ENCODE data around the gene GFER. TPM values are rescaled to one million over a fixed set of nuclear protein-coding genes. Genes with fewer than 3 reads are reported as not detected.

The GFER gene
- polyA plus RNA-seq, 1 donor, result 20.2 TPM

DNA sequence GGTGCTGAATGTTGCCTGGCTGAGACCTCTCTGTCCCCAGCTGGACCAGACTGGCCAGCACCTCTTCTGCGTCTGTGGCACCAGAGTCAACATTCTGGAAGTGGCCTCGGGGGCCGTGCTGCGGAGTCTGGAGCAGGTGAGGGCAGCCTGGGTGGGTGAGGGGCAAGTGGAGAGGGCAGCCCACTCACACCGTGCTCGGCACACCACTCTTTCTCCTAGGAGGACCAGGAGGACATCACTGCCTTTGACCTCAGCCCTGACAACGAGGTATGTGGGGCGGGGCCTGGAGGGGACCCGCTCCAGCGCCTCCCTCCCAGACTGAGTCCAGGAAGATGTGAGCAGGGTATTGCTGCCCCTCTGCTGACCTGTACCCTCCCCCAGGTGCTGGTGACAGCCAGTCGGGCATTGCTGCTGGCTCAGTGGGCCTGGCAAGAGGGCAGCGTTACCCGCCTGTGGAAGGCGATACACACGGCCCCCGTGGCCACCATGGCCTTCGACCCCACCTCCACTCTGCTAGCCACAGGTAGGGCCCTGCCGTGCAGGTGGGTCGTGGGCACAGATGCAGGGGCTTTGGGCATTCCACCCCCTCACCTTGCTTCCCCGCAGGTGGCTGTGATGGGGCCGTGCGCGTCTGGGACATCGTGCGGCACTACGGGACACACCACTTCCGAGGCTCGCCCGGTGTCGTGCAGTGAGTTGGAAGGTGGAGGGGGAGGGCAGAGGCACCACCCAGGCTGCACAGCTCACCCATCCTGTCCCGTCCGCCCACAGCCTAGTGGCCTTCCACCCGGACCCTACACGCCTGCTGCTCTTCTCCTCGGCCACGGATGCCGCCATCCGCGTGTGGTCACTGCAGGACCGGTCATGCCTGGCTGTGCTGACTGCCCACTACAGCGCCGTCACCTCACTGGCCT is 9.6 kb upstream of the GFER start:
- DNase-seq, result no peak

DNA sequence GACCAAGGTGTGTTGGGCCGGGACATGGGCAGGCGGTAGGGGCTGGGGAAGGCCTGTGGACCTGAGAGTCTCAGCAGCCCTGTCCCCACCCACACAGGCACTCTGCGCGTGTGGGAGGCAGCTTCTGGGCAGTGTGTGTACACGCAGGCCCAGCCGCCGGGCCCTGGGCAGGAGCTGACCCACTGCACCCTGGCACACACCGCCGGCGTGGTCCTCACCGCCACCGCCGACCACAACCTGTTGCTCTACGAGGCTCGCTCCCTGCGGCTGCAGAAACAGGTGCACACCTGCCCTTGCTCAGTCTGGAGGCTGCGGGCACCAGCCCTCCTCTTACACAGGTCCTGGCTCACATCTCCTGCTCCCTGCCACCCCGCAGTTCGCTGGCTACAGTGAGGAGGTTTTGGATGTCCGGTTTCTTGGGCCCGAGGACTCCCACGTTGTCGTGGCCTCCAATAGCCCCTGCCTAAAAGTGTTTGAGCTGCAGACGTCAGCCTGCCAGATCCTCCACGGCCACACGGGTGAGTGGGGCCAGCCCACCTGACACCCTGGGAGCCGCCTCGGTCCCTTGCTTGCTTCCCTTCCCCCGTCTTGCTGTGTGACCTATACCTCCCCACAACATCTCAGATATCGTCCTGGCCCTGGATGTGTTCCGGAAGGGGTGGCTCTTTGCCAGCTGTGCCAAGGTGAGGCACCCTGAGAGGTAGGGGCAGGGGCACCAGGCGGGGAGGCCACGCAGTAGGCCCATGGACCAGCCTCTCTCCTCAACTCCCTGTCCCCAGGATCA is 8.4 kb upstream of the GFER start:
- no peak for DNase-seq

DNA sequence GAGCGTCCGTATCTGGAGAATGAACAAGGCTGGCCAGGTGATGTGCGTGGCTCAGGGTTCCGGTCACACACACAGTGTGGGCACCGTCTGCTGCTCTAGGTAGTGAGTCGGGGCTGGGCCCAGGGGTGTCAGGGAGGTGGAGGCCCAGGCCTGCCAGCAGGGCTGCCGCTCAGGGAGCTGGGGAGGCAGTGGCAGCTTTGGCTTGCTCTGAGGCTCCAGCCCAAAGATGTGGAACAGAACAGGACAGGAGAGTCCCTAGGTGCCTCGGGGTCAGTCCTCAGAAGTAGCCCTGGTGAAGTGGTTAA is 7.8 kb upstream of the GFER start:
- no peak for DNase-seq

DNA sequence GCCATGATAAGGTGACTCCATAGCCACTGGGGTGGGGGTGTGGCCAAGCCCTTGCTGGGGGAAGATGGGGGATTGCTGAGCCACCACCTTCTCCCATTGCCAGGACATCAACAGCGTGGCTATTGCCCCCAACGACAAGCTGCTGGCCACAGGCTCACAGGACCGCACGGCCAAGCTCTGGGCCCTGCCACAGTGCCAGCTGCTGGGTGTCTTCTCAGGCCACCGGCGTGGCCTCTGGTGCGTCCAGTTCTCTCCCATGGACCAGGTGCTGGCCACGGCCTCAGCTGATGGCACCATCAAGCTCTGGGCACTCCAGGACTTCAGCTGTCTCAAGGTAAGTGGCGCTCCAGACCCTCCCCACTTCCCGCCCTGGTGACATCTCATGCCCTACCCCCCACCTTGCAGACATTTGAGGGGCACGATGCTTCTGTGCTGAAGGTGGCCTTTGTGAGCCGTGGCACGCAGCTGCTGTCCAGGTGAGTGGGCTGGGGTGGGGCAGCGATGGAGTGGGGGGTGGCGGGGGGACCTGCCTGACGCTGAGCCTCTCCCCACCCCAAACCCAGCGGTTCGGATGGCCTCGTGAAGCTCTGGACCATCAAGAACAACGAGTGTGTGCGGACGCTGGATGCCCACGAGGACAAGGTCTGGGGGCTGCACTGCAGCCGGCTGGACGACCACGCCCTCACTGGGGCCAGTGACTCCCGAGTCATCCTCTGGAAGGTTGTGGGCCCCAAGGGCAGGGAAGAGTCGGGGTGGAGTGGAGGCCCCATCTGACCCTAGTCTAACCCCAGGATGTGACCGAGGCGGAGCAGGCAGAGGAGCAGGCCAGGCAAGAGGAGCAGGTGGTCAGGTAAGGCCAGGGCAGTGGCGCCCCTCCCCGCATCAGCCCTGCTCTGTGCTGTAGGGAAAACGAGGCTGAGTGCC is 6.8 kb upstream of the GFER start:
- no peak for DNase-seq

DNA sequence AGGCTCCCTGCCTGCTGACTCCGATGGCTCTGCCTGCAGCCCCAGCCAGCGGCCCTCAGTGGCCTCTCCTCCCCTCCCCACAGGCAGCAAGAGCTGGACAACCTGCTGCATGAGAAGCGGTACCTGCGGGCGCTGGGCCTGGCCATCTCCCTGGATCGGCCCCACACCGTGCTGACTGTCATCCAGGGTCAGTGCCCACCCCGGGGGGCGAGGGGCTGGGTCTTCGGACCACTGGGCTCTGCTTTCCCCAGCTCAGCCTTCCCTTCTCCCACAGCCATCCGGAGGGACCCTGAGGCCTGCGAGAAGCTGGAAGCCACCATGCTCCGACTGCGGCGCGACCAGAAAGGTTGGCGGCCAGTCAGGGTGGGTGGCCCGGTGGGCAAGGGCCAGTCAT is 6.1 kb upstream of the GFER start:
- DNase-seq, result no peak

DNA sequence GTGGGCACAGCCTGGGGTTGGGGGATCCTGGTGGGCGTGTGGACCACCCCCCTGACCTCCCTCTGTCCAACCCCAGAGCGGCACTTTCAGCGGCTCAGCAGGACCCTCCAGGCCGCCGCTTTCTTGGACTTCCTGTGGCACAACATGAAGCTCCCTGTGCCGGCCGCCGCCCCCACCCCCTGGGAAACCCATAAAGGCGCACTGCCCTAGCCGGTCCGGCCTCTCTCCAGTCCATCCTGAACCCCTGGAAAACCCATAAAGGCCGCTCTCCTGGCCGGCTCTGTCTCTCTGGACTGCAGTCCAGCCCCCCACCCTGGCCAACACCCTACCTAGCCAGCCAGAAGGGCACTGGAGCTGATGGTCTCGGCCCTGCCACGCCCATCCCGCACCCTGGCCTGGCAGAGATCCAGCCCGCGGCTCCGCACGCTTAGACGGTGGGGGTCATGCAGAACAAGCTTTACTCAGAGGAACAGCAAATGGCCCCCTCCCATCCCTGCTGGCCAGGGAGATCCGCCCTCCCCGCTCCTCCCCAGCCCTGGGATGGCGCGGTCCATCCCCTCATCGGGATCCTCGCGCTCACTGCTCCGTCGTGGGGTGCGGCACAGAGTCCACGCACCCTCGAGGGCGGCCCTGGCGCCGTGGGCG is 5.4 kb upstream of the GFER start:
- DNase-seq, result no peak

DNA sequence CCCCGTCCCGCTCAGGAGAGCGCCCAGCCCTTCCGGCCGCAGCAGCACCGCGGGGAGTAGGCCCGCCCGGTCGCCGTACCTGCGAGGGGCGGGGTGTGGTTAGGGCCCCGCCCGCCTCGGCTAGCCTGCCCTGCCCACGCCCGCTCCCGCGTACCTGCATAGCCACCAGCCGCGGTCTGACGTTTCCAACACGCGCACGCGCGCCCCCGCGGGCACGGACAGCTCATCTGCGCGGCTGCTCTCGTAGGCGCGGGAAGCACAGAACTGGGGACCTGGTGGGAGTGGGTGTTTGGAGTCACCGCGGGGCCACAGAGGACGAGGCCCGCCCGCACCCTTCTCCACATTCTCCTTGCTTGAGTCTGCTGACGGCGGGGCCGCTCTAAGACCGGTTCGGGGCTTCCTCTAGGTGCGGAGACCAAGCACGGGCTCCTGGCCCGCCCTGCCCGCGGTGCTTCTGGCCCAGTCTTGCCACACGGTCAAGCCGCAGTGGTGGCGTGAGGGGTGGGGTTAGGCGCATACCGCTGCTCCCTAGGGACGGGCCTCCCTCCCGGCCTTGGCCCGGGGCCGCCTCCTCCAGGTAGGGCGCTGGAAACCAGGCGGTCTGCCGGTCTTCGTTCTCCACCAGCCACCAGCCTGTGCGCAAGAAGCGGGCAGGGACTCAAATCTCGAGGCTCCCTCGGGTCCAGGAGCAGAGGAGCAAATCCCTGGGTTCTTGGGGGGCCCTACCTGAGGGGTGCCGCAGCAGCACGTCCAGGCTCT is 4.5 kb upstream of the GFER start:
- DNase-seq, result no peak

DNA sequence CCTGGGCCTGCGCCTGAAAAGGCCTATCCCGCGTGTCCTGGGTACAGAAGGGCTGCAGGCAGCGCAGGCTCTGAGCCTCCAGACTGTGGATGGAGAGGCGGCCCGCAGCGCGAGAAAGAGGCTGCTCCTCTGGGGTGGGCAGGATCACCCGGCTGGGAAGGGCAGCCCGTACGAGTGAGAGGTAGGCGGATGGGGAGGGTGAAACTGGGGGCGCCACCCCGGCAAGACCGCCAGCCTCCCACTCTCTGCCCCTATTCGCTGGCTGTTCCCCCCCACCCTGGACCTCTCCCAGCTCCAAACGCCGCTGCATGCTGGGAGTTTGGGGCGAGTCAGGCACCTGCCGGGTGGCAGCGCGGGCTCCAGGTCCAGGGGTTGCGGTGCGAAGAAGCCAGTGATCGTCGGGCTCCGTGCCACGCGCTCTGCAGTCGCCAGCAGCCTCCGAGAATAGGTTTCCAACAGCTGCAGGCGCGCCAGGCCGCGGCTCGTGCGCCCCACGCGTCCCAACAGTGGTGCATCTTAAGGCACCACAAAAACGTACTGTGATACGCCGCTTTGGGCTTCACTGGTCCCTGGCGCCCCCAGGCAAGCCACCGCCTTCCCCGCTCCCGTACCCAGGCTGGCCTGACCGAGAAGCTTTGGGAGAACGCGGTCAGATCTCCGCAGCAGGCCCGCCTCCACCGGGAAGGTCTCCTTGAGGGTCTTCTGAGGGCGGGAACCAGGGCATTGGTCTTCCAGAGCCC is 3.8 kb upstream of the GFER start:
- DNase-seq, result no peak

DNA sequence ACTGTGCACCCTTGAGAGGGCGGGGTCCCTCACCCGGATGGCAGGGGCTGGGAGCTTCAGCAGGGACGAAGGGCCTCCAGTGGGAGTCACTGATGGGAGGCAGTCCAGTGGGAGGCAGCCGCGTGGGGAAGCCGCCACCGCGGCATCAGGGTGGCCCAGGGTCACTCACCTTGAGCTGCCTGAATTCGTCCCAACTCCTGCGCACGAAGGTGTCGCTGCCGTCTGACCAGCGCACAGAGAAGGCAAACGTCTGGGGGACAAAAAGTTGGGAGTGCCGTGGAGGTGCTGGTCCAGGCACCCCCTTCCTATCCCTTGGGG is 3.3 kb upstream of the GFER start:
- no peak for DNase-seq

DNA sequence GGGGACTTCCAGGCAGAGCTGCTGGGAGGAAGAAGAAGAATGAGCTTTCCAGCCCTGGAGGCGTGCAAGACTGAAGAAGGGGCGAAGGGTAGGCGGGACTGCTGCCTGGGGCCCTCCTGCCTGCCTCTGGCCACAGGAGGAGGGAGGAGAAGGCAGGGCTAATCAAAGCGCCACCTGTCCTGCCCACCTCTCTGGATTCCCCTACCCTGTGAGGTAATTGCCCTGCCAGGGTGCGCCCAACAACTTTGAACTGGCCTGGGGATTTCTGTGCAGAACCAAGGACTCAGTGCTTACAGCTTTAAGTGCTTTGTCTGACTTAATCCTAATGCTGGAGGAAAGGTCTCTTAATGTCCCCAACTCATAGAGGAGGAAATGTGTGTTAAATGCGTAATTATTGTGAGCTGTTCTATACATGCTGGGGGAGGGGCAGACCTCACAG is 2.6 kb upstream of the GFER start, which contains the start of gene NOXO1:
Gene NOXO1 (minus strand): TSS at position 72 of the 439 bp plus-strand sequence. CDS start 290 bp downstream, outside the sequence.
- DNase-seq, result no peak

DNA sequence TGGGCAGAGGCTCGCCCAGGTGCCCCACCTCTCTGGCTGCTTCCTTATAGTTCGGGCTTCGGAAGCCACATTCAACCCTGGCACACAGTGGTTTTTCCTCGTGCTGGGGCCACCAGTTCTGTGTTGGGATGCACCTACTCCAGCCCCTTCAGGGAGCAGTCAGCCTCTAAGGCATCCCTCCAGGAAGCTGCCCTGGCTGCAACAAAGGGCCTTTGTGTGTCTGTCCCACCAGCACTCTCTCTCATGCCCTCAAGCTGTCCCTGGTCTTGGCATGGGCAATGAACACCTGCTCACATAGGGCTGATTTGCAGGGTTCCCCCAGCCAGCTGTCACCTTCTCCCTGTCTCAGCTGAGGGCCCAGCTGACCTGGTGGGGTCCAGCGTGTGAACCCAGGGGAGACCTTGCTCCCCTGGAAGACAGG is 2.0 kb upstream of the GFER start:
- DNase-seq, result no peak

DNA sequence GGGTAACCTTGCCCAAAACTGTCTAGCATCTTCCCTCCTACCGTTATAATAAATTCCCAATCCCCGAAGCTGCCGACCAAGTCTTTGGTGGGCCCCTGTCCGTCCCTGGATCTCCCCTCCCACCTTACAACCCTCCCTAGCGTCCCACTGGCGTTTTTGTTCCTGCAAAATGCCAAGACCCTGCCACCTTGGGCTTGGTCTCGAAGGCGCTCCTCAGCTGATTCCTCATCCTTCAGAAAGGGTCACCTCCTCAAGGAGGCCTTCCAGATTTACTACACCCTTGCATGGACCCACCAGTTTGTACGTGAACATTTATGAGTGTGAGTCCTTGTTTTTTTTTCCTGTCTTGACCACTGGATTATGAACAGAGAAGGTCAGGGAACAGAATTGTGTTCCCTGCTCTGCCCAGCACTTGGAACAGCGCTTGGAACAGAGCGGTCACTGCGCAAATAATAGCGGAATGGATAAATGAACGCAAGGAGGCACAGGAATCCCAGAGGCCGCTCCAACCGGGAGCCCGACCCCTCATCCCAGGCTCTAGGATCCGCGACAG is 926 bp upstream of the GFER start:
- DNase-seq, result no peak

DNA sequence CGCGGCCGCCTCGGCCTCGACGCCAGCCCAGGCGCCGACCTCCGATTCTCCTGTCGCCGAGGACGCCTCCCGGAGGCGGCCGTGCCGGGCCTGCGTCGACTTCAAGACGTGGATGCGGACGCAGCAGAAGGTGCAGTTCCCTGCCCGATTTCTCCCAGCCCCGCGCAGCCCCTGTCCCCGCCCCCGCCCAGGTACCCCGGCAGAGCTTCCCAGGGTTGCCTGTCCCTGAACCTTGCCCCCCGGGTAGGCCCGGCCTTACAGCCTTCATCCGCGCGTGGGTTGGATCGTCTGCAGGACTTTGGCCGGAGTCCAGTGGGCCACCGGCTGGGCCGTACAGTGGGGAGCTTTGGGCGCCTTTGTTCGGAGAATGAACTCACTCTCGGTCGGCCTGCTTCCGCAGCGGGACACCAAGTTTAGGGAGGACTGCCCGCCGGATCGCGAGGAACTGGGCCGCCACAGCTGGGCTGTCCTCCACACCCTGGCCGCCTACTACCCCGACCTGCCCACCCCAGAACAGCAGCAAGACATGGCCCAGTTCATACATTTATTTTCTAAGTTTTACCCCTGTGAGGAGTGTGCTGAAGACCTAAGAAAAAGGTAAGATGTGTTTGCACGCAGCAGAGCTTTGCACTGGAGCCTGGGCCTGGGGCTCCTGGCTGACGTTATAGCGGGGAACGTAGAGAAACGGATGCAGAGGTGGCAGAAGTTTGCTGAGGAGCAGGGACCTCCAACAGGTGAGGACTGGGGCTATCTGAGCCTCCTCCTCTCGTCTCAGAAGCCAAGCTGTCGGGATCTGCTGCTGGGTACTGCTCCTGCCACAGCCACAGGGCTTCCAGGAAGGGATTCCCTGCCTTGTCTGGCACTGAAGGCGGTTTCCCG is 593 bp downstream of the GFER start:
- no peak for DNase-seq

DNA sequence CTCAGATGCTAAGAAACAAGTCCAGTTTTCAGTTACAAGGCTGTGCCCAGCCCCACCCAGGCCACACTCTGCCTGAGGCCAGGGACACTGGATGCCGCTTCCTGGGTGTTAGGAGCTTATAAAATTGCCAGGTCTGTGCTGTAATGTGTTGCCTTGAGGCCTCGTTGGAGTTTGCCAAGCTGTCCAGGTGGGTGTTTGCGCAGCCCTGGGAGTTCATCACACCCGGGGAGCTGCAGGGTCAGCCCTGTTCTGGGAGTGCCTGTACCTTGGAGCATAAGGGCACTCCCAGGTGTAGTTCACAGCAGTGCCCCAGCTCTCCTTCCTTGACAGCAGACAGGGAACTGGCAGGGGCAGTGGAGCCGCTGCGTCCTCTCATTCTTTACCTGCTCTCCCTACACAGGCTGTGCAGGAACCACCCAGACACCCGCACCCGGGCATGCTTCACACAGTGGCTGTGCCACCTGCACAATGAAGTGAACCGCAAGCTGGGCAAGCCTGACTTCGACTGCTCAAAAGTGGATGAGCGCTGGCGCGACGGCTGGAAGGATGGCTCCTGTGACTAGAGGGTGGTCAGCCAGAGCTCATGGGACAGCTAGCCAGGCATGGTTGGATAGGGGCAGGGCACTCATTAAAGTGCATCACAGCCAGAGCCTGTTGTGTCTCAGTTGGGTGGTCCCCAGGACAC is 1.6 kb downstream of the GFER start:
- DNase-seq, result no peak

DNA sequence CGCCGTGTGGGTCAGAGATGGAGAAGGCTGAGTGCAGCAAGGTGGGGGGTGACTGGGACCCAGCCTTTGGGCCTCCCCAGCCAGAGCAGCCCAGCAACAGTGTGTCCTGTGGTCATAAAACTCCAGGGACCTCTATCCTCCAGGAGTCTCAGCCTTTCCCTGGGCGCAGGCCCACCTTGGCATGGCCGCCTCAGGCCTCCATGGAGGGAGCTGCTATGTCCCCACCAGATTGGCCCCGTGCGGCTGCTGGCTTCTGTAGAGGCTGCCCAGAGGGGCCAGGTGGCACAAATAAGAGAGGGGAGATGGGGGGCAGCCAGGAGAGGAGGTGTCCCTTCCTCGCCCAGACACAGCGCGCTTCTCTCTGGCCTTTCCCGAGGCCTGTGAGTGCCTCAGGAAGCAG is 3.2 kb downstream of the GFER start:
- no peak for DNase-seq

DNA sequence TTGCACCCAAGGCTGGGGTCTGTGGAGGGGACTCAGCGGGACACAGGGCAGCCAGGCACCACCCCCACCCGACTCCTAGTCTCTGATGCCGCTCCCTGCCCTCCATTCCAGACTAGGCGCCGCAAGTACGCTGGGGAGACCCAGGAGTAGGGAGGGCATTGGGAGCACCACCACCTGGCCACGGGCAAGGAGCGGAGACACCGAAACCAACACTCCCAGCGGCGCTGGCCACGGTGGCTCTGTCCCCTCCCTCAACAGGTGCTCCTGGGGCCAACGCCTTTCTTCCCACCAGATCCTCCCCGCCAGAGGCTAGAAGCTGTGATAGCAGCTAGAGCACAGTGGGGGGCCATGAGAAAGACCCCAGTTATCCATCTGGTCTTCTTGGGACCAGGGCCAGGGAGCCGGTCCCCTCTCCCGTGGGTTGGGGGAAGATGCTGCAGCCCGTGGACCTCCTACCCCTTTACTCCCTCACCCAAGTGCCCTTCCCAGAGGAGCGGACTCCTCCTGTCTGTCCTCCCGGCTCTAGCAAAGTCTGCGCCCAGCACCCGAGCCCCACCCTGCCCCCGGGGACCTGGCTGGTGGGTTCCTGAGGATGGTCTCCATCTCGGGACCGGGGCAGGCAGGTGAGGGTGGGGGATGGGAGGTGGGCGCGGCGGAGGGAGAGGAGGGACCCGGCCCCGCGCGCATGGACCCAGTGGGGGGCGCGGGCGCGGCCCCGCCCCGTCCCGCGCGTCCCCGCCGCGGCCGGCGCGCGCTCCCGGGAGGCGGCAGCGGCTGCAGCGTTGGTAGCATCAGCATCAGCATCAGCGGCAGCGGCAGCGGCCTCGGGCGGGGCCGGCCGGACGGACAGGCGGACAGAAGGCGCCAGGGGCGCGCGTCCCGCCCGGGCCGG is 5.5 kb downstream of the GFER start, which contains the start of gene SYNGR3:
Gene SYNGR3 (plus strand): TSS at position 762 of the 892 bp plus-strand sequence. CDS start 133 bp downstream, outside the sequence.
- no peak for DNase-seq

DNA sequence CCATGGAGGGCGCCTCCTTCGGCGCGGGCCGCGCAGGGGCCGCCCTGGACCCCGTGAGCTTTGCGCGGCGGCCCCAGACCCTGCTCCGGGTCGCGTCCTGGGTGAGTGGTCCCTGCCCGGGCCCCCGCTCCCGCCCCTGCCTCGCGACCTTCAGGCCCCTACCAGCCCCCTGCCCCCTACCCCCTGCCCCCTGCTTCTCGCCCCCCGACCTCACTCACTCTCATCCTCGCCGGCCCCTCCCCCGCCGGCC is 6.0 kb downstream of the GFER start:
- DNase-seq, result no peak
